Measurements from ENCODE around the gene SLC36A1.

The SLC36A1 gene

DNA sequence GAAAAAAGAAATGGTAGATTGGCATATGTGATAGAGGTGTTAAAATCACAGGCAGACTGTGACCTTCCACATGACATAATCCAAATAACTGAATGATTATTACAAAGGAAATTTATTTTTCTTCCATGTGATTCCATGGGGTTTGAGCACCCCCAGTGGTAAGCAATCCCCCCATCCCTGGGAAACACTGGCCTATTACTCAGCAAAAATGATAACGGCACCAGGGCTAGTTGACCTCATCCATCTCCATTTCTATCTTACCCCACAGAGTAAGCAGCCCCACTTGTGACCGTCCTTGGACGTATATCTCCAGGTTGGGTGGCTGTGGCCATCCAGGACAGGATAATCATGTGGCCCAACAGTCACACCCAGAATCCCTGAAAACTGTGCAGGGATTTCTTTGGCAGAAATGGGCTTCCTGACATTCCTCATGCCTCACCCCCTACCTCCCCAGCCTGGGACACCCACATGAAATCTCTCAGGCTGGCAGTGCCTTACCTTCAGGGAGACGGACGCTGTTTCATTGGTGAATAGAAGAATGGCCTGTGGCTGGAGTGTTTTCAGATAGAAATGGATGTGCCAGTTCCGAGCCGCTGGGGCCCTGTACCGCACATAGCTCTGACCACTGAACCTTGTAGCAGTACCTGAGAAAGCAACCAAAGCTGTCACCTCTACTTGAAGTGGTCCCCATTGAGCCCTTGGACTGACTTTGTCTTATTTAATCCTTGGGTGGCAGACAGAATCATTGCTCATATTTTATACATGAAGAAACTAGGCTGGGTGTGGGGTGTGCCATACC, 69.9 kb downstream of the SLC36A1 start:
- H3K9me3 ChIP-seq (ENCODE audit: control insufficient read depth, insufficient read depth, low read length), result no peaks in the 10 kb centered on the region; the same call in 1 of the 2 replicates
- no peak overlapping the region for H3K9ac ChIP-seq (ENCODE audit: low read depth, low read length)
- H3K4me1 ChIP-seq (ENCODE audit: insufficient read depth, low read length), result no peaks in the 10 kb centered on the region
- H3K36me3 ChIP-seq (ENCODE audit: insufficient read depth, low read length), result no peaks in the 10 kb centered on the region

- H3K9me3 ChIP-seq (ENCODE audit: control insufficient read depth, insufficient read depth, low read length), result no peaks in the 10 kb centered on the region
These were observed 72.9 kb downstream of the SLC36A1 start for GRCh38 chr5:151520294-151520693.

DNA sequence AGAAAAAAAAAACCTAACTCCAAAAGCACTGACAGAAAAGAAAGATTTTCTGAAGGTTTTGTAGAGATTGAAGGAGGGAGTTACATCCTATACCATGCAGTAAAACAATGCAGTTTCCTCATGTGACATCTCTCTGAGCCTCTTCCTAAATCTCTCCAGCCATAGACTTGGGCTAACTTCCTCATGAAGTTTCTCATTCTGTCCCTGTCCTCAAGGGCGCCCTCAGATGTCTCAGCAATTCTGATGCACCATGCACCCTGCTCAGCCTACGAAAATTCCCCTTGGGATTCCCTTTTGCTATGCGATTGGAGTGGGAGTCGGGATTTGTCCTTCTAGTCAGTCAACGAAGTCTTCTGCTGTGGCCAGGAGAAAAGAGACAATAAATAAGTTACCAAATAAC, 74.8 kb downstream of the SLC36A1 start:
- Histone ChIP-seq H3K4me1 (ENCODE audit: insufficient read depth, low read length) (no peaks in the 10 kb centered on the region), H3K9ac (ENCODE audit: low read depth, low read length) (no peak overlapping the region), H3K9me3 (ENCODE audit: control insufficient read depth, insufficient read depth, low read length) (no peaks in the 10 kb centered on the region), H3K36me3 (ENCODE audit: insufficient read depth, low read length) (no peaks in the 10 kb centered on the region)

More at GRCh38 chr5:151520294-151520693, 72.9 kb downstream of the SLC36A1 start:
- Histone ChIP-seq H3K36me3 (ENCODE audit: insufficient read depth, low read length) (no peaks in the 10 kb centered on the region), H3K9ac (ENCODE audit: low read depth, low read length) (no peak overlapping the region), H3K4me1 (ENCODE audit: insufficient read depth, low read length) (no peaks in the 10 kb centered on the region)

- no peaks in the 10 kb centered on the region for H3K9me3 ChIP-seq (ENCODE audit: control insufficient read depth, insufficient read depth, low read length)
- H3K9ac ChIP-seq (ENCODE audit: low read depth, low read length), result no peak overlapping the region
- H3K4me1 ChIP-seq (ENCODE audit: insufficient read depth, low read length), result no peaks in the 10 kb centered on the region
- no peaks in the 10 kb centered on the region for H3K36me3 ChIP-seq (ENCODE audit: insufficient read depth, low read length)
These were observed 75.9 kb downstream of the SLC36A1 start for GRCh38 chr5:151523335-151523734.

DNA sequence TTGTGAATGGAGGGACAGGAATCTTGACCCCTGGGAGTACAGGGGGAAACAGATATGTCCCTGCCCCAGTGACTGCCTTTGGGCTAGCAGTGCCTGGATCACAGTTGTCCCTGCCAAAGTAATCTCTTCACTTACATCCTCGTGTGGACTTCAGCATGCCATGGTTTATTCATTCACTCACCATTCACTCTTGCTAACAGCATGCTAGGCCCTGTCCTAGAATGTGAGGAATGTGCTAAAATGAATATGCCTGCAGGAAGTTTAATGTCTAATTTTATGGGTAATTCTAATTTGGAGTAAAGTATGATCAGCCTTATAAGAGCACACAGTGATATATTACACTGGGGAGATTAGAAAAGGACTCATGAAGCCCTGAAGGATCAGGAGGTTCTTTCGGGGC, 80.8 kb downstream of the SLC36A1 start:
- H3K36me3 ChIP-seq (ENCODE audit: insufficient read depth, low read length), result no peaks in the 10 kb centered on the region
- no peaks in the 10 kb centered on the region for H3K9me3 ChIP-seq (ENCODE audit: control insufficient read depth, insufficient read depth, low read length)
- no peak overlapping the region for H3K9ac ChIP-seq (ENCODE audit: low read depth, low read length)
- H3K4me1 ChIP-seq (ENCODE audit: insufficient read depth, low read length), result no peaks in the 10 kb centered on the region

- no peaks in the 10 kb centered on the region for H3K9me3 ChIP-seq (ENCODE audit: control insufficient read depth, insufficient read depth, low read length)
- no peaks in the 10 kb centered on the region for H3K36me3 ChIP-seq (ENCODE audit: insufficient read depth, low read length)
- H3K4me1 ChIP-seq (ENCODE audit: insufficient read depth, low read length), result no peaks in the 10 kb centered on the region
- H3K9ac ChIP-seq (ENCODE audit: low read depth, low read length), result no peak overlapping the region
These were observed 81.6 kb downstream of the SLC36A1 start for GRCh38 chr5:151528996-151529395.

GRCh38 chr5:151531581-151531980, 84.2 kb downstream of the SLC36A1 start:
- Histone ChIP-seq H3K4me1 (ENCODE audit: insufficient read depth, low read length) (no peaks in the 10 kb centered on the region), H3K9ac (ENCODE audit: low read depth, low read length) (no peak overlapping the region), H3K9me3 (ENCODE audit: control insufficient read depth, insufficient read depth, low read length) (no peaks in the 10 kb centered on the region), H3K36me3 (ENCODE audit: insufficient read depth, low read length) (no peaks in the 10 kb centered on the region)

GRCh38 chr5:151532416-151532815, 85.0 kb downstream of the SLC36A1 start:
- Histone ChIP-seq H3K9ac (ENCODE audit: low read depth, low read length) (no peak overlapping the region), H3K36me3 (ENCODE audit: insufficient read depth, low read length) (no peaks in the 10 kb centered on the region), H3K4me1 (ENCODE audit: insufficient read depth, low read length) (no peaks in the 10 kb centered on the region), H3K9me3 (ENCODE audit: control insufficient read depth, insufficient read depth, low read length) (no peaks in the 10 kb centered on the region)

DNA sequence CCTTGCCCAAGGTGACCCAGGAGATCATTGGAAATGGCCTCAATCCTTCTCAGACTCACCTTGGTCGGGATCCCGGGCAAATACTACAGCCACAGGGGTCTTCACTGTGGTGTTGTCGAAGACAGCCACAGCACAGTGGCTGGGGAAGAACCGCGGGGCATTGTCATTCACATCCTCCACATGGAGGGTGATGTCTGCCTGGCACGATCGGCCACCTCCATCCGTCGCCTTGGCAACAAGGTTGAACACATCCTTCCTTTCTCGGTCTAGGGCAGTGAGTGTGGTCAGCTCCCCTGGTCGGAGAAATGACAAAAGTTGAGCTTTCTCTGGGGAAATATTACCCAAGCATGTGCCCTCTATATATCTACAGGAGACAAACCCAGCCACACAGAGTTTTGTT, 86.9 kb downstream of the SLC36A1 start:
- Histone ChIP-seq H3K4me1 (ENCODE audit: insufficient read depth, low read length) (no peaks in the 10 kb centered on the region), H3K9ac (ENCODE audit: low read depth, low read length) (no peak overlapping the region), H3K9me3 (ENCODE audit: control insufficient read depth, insufficient read depth, low read length) (no peaks in the 10 kb centered on the region), H3K36me3 (ENCODE audit: insufficient read depth, low read length) (no peaks in the 10 kb centered on the region)

- H3K9ac ChIP-seq (ENCODE audit: low read depth, low read length), result no peak overlapping the region
- H3K36me3 ChIP-seq (ENCODE audit: insufficient read depth, low read length), result no peaks in the 10 kb centered on the region
- no peaks in the 10 kb centered on the region for H3K4me1 ChIP-seq (ENCODE audit: insufficient read depth, low read length)
- no peaks in the 10 kb centered on the region for H3K9me3 ChIP-seq (ENCODE audit: control insufficient read depth, insufficient read depth, low read length)
These were observed 89.6 kb downstream of the SLC36A1 start for GRCh38 chr5:151537044-151537443.

GRCh38 chr5:151541571-151541970, 94.2 kb downstream of the SLC36A1 start:
- Histone ChIP-seq H3K36me3 (ENCODE audit: insufficient read depth, low read length) (no peaks in the 10 kb centered on the region), H3K9ac (ENCODE audit: low read depth, low read length) (no peak overlapping the region), H3K9me3 (ENCODE audit: control insufficient read depth, insufficient read depth, low read length) (no peaks in the 10 kb centered on the region), H3K4me1 (ENCODE audit: insufficient read depth, low read length) (no peaks in the 10 kb centered on the region)

All from ES-I3 (cell line).